VCaP (cell line): ENCODE data around the gene CCR2.

ENCODE experiments used
- H3K27ac ChIP-seq: fragments of 450-650 bp; 2 replicates; pipeline ENCODE4 v1.5.1; 2017
- TF ChIP-seq, protein P1 (sequence below): fragments of 450-650 bp; conservative IDR thresholded peaks from 2 replicates; pipeline ENCODE4 v1.5.1; 2017; ENCODE audit warnings: mild to moderate bottlenecking, moderate library complexity

Gene CCR2

DNA sequence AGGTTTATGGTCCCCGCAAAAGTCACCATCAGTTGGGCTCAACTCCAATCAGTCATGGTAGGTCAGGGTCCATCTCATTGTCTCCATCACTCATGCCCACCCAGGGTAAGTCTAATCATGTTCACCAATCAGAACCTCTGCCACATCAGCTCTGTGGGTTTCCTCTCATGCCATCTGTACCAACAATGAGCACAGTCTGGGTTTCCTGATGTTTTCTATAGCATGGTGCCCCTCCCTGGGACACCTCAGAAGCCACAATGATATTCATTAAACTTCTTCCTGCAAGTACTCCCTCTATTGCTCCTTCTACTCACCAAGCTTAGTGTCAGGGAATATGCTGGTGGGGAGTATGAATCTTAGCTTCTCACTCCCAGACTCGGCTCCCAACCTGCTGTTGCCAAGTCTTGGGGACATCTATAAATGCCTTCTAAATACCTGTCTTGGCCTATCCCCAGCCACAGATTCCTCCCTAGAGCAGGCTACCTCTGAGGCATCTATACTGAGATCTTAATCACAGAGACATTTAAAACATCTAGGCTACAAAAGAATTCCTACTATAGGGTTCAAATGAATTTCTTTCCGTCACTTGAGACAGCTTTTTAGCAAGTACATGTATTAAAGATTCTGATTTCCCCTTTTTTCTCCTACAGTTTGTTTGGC lies 5.0 kb upstream of the CCR2 start:
- no peak overlapping the region for H3K27ac ChIP-seq
- TF ChIP-seq, protein P1, sequence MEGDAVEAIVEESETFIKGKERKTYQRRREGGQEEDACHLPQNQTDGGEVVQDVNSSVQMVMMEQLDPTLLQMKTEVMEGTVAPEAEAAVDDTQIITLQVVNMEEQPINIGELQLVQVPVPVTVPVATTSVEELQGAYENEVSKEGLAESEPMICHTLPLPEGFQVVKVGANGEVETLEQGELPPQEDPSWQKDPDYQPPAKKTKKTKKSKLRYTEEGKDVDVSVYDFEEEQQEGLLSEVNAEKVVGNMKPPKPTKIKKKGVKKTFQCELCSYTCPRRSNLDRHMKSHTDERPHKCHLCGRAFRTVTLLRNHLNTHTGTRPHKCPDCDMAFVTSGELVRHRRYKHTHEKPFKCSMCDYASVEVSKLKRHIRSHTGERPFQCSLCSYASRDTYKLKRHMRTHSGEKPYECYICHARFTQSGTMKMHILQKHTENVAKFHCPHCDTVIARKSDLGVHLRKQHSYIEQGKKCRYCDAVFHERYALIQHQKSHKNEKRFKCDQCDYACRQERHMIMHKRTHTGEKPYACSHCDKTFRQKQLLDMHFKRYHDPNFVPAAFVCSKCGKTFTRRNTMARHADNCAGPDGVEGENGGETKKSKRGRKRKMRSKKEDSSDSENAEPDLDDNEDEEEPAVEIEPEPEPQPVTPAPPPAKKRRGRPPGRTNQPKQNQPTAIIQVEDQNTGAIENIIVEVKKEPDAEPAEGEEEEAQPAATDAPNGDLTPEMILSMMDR: no peak

DNA sequence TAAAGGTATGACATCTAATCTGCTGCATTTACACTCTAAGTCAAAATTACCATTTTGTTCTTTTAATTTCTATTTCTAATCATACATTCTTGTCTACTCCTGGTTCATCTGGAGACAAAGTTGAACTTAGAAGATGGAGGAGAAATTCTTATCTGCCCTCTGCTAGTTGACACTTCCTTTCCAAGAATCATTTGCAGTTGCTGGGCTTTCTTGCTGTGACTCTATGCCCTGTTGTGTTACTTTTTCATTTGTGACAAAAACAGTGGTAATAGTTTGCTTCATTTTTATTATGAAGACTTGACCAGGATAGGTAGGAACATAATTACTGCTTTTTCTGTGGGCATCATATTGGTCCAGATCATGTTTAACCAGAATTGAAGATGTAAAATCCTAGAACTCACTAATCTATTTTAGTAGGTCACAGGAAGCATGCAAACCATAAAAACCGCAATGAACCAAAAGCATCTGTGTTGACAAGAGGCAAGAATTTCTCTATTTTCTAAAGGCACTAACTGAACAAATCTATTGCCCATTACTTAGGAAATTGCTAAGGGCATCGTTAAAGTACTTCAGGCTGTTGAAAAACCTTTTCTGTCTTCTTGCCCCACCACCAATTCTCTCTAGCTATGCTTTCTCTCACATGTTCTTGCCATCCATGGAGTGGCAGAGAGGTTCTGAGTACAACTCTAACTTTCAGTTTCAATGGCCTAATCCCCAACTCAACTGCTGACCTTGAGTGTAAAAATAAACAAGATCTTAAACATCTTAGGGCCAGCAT lies 4.2 kb upstream of the CCR2 start:
- H3K27ac ChIP-seq: no peak overlapping the region
- TF ChIP-seq, protein P1: no peak

DNA sequence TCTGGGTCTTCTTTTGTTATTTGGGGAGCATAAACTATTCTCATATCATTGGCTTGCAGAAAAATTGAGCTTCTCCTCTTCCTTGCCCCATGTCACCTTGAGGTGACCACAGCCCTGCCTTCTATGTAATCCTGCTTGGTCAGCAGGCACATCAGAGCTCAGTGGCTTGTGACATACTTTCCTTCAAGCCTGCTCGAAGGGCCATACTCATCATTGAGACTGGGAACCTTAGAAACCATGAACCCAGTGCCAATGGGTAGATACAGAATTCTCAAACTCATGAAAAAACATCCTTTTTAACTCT lies 3.7 kb upstream of the CCR2 start:
- H3K27ac ChIP-seq: no peak overlapping the region

DNA sequence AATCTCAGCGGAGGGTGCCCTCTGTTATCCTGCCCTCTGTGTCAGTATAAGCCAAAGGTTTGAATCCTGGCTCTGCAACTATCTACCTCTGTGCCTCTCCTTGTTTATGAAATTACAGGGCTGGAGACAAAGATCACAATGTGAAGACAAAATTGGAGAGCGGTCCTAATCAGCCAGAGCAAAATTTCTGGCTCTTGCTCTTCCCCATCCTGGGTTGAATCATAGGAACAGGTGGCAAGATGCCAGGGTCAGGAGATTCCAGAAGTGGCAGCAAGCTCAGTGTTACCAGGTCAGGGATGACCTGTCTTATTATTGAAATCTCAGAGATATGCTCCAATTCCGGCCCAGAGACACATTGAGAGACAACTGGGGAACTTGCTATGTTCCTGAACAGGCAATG lies 2.3 kb upstream of the CCR2 start:
- H3K27ac ChIP-seq: no peak overlapping the region
- TF ChIP-seq, protein P1: no peak

More for the DNA sequence above, 3.7 kb upstream of the CCR2 start:
- TF ChIP-seq, protein P1: no peak

DNA sequence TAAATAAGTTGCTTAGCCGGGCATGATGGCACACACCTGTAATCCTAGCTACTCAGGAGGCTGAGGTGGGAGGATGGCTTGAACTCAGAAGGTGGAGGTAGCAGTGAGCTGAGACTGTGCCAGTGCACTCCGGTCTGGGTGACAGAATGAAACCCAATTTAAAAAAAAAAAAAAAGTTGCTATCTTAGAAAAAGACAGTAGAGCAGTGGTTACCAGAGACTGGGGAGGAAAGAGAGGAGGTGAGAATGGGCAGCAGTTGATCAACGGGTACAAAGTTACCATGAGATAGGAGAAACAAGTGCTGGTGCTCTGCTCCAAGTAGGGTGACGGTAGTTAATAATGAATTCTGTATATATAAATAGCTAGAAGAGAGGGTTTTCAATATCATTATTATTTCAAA lies 821 bp upstream of the CCR2 start:
- no peak overlapping the region for H3K27ac ChIP-seq
- TF ChIP-seq, protein P1: no peak

DNA sequence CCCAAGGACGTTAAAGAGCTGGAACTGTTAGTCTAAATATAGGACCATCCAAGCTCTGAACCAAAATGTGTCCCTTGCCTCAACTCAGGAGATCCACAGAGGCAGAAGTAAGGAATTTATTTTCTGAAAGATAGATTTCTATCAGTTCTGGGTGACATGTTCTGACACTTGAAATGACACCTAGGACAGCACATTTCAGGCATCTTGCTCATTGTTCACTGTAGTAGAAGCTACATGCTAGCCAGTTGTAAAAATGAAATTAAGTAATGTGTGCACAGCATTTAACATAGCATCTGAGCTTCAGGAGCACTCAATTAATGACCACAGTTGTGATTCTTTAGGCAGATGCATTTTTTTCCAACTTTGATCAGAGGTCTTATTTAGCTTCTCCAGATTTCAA lies 567 bp downstream of the CCR2 start:
- H3K27ac ChIP-seq: no peak overlapping the region
- TF ChIP-seq, protein P1: no peak

DNA sequence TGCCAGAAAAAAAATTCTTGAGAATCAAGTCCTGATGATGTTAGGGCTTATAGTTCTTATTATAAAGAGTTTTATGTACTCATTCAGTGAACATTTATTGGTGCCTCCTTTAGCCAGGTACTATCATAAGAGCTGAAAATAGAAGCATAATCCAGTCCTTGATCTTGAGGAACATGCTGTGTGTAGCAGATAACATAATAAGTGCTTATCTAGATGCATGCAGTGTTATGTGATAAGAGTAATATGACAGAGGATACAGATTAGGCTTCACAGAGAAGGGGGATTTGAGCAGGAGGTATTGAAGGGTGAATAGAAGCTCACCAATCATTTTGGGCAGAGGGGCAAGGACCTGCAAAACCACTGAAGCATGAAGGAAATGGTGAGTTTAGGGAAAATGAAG lies 1.1 kb downstream of the CCR2 start:
- TF ChIP-seq, protein P1: no peak
- no peak overlapping the region for H3K27ac ChIP-seq
